HG02798 (cell line): ENCODE data around the gene PLEKHA7.
"Not testable (repeated sequence)": the region's sequence is repeated elsewhere in the genome, so short reads cannot be mapped to it uniquely, and the experiment has no call there.

Source experiments
- ATAC-seq: cut with Tn5 transposase; IDR thresholded peaks from one replicate; pipeline ENCODE4 v1.9.1; 2021; ENCODE audit warnings: mild to moderate bottlenecking; ENCODE audit not compliant: unreplicated experiment, poor library complexity

Gene PLEKHA7

GRCh38 chr11:16979703-16980622 lies 34.3 kb downstream of the PLEKHA7 start:
- no peak for ATAC-seq

- no peak for ATAC-seq
Observed at GRCh38 chr11:16977994-16978315, 36.3 kb downstream of the PLEKHA7 start.

- ATAC-seq: no peak
Observed at GRCh38 chr11:16977136-16977993, 36.8 kb downstream of the PLEKHA7 start.

GRCh38 chr11:16976379-16976778 lies 37.8 kb downstream of the PLEKHA7 start:
- no peak for ATAC-seq

- no peak for ATAC-seq
Observed at GRCh38 chr11:16975906-16976305, 38.3 kb downstream of the PLEKHA7 start.

GRCh38 chr11:16973338-16973964 lies 40.8 kb downstream of the PLEKHA7 start:
- ATAC-seq: no peak

- ATAC-seq: no peak
Observed at GRCh38 chr11:16969010-16969999, 44.9 kb downstream of the PLEKHA7 start.

GRCh38 chr11:16968196-16968595 lies 46.0 kb downstream of the PLEKHA7 start:
- no peak for ATAC-seq

- ATAC-seq: no peak
Observed at GRCh38 chr11:16966930-16967671, 47.1 kb downstream of the PLEKHA7 start.

GRCh38 chr11:16964501-16964900 lies 49.7 kb downstream of the PLEKHA7 start:
- ATAC-seq: no peak

- ATAC-seq: no peak
Observed at GRCh38 chr11:16963316-16963876, 50.8 kb downstream of the PLEKHA7 start.

GRCh38 chr11:16962589-16962988 lies 51.6 kb downstream of the PLEKHA7 start:
- not testable (repeated sequence) for ATAC-seq

GRCh38 chr11:16962146-16962545 lies 52.1 kb downstream of the PLEKHA7 start:
- ATAC-seq: no peak

GRCh38 chr11:16960250-16960649 lies 54.0 kb downstream of the PLEKHA7 start:
- no peak for ATAC-seq

GRCh38 chr11:16959602-16960001 lies 54.6 kb downstream of the PLEKHA7 start:
- ATAC-seq: no peak

- no peak for ATAC-seq
Observed at GRCh38 chr11:16958833-16959232, 55.4 kb downstream of the PLEKHA7 start.

GRCh38 chr11:16956538-16957153 lies 57.6 kb downstream of the PLEKHA7 start:
- no peak for ATAC-seq

GRCh38 chr11:16953663-16954062 lies 60.6 kb downstream of the PLEKHA7 start:
- no peak for ATAC-seq
